H9 (cell line): ENCODE results near the gene SP8. TPM values are rescaled to one million over a fixed set of nuclear protein-coding genes. Genes with fewer than 3 reads are reported as not detected.

ENCODE experiments used
- DNase-seq: peaks from one replicate; pipeline ENCODE4 v3.0.0-alpha.2; 2017
- H2AFZ ChIP-seq: one replicate; pipeline ENCODE4 v1.6.1; 2013; ENCODE audit warnings: mild to moderate bottlenecking, low read length, control low read depth, moderate library complexity
- H2AK5ac ChIP-seq: 2 replicates; pipeline ENCODE4 v1.6.1; 2013; ENCODE audit warnings: low read length, control low read depth, mixed read lengths; ENCODE audit not compliant: insufficient read length
- H2BK120ac ChIP-seq: one replicate; pipeline ENCODE4 v1.6.1; 2013; ENCODE audit warnings: low read depth, mild to moderate bottlenecking, low read length, control low read depth, inconsistent platforms; ENCODE audit not compliant: poor library complexity, severe bottlenecking
- H2BK12ac ChIP-seq: 2 replicates; pipeline ENCODE4 v1.6.1; 2013; ENCODE audit warnings: low read length, control low read depth, mixed read lengths, low read depth; ENCODE audit not compliant: insufficient read length
- H2BK15ac ChIP-seq: 2 replicates; pipeline ENCODE4 v1.6.1; 2013; ENCODE audit warnings: low read depth, low read length, control low read depth
- H2BK20ac ChIP-seq: one replicate; pipeline ENCODE4 v1.6.1; 2013; ENCODE audit warnings: low read depth, mild to moderate bottlenecking, low read length, control low read depth, inconsistent platforms; ENCODE audit not compliant: poor library complexity, severe bottlenecking
- H2BK5ac ChIP-seq: 2 replicates; pipeline ENCODE4 v1.6.1; 2013; ENCODE audit warnings: low read length, control low read depth, mixed read lengths; ENCODE audit not compliant: insufficient read length
- H3K14ac ChIP-seq: 2 replicates; pipeline ENCODE4 v1.6.1; 2013; ENCODE audit warnings: low read length, control low read depth; ENCODE audit not compliant: insufficient read depth
- H3K18ac ChIP-seq: 2 replicates; pipeline ENCODE4 v1.6.1; 2013; ENCODE audit warnings: low read depth, mild to moderate bottlenecking, mixed read lengths, low read length, control low read depth; ENCODE audit not compliant: insufficient read length
- H3K23ac ChIP-seq: 2 replicates; pipeline ENCODE4 v1.6.1; 2013; ENCODE audit warnings: low read length, control low read depth, mixed read lengths, low read depth; ENCODE audit not compliant: insufficient read length
- H3K23me2 ChIP-seq: 2 replicates; pipeline ENCODE4 v1.6.1; 2013; ENCODE audit warnings: low read depth, mild to moderate bottlenecking, mixed read lengths, low read length, control low read depth; ENCODE audit not compliant: insufficient read length, poor library complexity, severe bottlenecking
- H3K27ac ChIP-seq: 2 replicates; pipeline ENCODE4 v1.5.1; 2013; ENCODE audit warnings: low read length, control low read depth, mixed read lengths, low read depth; ENCODE audit not compliant: insufficient read length
- H3K27me3 ChIP-seq: 2 replicates; pipeline ENCODE4 v1.6.1; 2013; ENCODE audit warnings: low read length, control low read depth, inconsistent platforms; ENCODE audit not compliant: insufficient read depth
- H3K4ac ChIP-seq: 2 replicates; pipeline ENCODE4 v1.6.1; 2013; ENCODE audit warnings: low read depth, mild to moderate bottlenecking, control low read depth, inconsistent platforms, low read length, moderate library complexity
- H3K4me1 ChIP-seq: 2 replicates; pipeline ENCODE4 v1.6.1; 2013; ENCODE audit warnings: low read length, control low read depth, inconsistent platforms; ENCODE audit not compliant: insufficient read depth
- H3K4me2 ChIP-seq: 2 replicates; pipeline ENCODE4 v1.6.1; 2013; ENCODE audit warnings: low read length, control low read depth, mixed read lengths; ENCODE audit not compliant: insufficient read length, insufficient read depth
- H3K56ac ChIP-seq: 2 replicates; pipeline ENCODE4 v1.6.1; 2013; ENCODE audit warnings: low read depth, mild to moderate bottlenecking, mixed read lengths, low read length, control low read depth; ENCODE audit not compliant: insufficient read length
- H3K79me1 ChIP-seq: 2 replicates; pipeline ENCODE4 v1.6.1; 2013; ENCODE audit warnings: low read depth, mild to moderate bottlenecking, moderate library complexity, low read length, control low read depth, inconsistent platforms; ENCODE audit not compliant: insufficient read depth, poor library complexity, severe bottlenecking
- H3K79me2 ChIP-seq: 2 replicates; pipeline ENCODE4 v1.6.1; 2013; ENCODE audit warnings: low read length, control low read depth, inconsistent platforms; ENCODE audit not compliant: insufficient read depth
- H3K9ac ChIP-seq: 2 replicates; pipeline ENCODE4 v1.6.1; 2013; ENCODE audit warnings: low read length, control low read depth, mixed read lengths; ENCODE audit not compliant: insufficient read length; ENCODE audit errors: extremely low read depth
- H3K9me3 ChIP-seq: one replicate; pipeline ENCODE4 v1.6.1; 2013; ENCODE audit warnings: low read depth, low read length, inconsistent platforms; ENCODE audit not compliant: control insufficient read depth
- H3T11ph ChIP-seq: one replicate; pipeline ENCODE4 v1.6.1; 2013; ENCODE audit warnings: mild to moderate bottlenecking, low read length, control low read depth, inconsistent platforms
- H4K20me1 ChIP-seq: one replicate; pipeline ENCODE4 v1.6.1; 2013; ENCODE audit not compliant: control insufficient read depth, insufficient read length, insufficient read depth
- H4K5ac ChIP-seq: 2 replicates; pipeline ENCODE4 v1.6.1; 2013; ENCODE audit warnings: low read depth, mild to moderate bottlenecking, mixed read lengths, low read length, control low read depth; ENCODE audit not compliant: insufficient read length
- H4K8ac ChIP-seq: replicated peaks from 2 replicates; pipeline ENCODE4 v1.6.1; 2013; ENCODE audit warnings: low read length, control low read depth, mixed read lengths, low read depth; ENCODE audit not compliant: insufficient read length
- H4K91ac ChIP-seq: 2 replicates; pipeline ENCODE4 v1.6.1; 2013; ENCODE audit warnings: low read depth, mild to moderate bottlenecking, moderate library complexity, mixed read lengths, low read length, control low read depth; ENCODE audit not compliant: insufficient read length
- H3K27ac Mint-ChIP-seq, 3 experiments: 2 replicates in 2 of 3; 3 replicates in 1 of 3; pipeline ENCODE4 v1.8.0; 2020 to 2021; ENCODE audit warnings: mixed read lengths in 3 of 3, mild to moderate bottlenecking in 1 of 3, moderate library complexity in 1 of 3
- H3K27me3 Mint-ChIP-seq: 2 replicates; pipeline ENCODE4 v1.8.0; 2021; ENCODE audit warnings: low read depth, mild to moderate bottlenecking, moderate library complexity, mixed read lengths
- H3K36me3 Mint-ChIP-seq, 3 experiments: 2 replicates in 2 of 3; 3 replicates in 1 of 3; pipeline ENCODE4 v1.8.0; 2020 to 2021; ENCODE audit warnings: low read depth in 3 of 3, mixed read lengths in 3 of 3; ENCODE audit not compliant: insufficient read depth in 1 of 3
- H3K4me1 Mint-ChIP-seq, 2 experiments: 2 replicates each; pipeline ENCODE4 v1.8.0; 2020; ENCODE audit warnings: mixed read lengths in 2 of 2
- H3K4me3 Mint-ChIP-seq, 2 experiments: 2 replicates in 1 of 2; 3 replicates in 1 of 2; pipeline ENCODE4 v1.8.0; 2020 to 2021; ENCODE audit warnings: mild to moderate bottlenecking in 2 of 2, mixed read lengths in 2 of 2, moderate library complexity in 1 of 2
- H3K9me3 Mint-ChIP-seq, 2 experiments: 2 replicates in 1 of 2; 3 replicates in 1 of 2; pipeline ENCODE4 v1.8.0; 2020; ENCODE audit warnings: mild to moderate bottlenecking in 2 of 2, mixed read lengths in 2 of 2, moderate library complexity in 1 of 2
- CTCF ChIP-seq: fragments of 200-600 bp; sonication (generic); conservative IDR thresholded peaks from 3 replicates; pipeline ENCODE4 v1.8.0; 2021; ENCODE audit warnings: antibody characterized with exemption, mild to moderate bottlenecking
- WGBS: extraction: QIAGEN DNeasy Blood & Tissue Kit; methylation state at CpG from one replicate; pipeline ENCODE4 v1.1.7; 2013; ENCODE audit warnings: missing lambda C conversion rate, low lambda C conversion rate, mixed read lengths; ENCODE audit not compliant: insufficient read length; ENCODE audit errors: extremely low coverage; 5-methylcytosine and 5-hydroxymethylcytosine counted together
- total RNA-seq: library from RNA; stranded (reverse); gene quantifications from 2 replicates; pipeline ENCODE4 v1.2.1, GENCODE V29; 2021

SP8 gene
- total RNA-seq, 1 experiment from 2014 or later = 3.5 TPM

- no peak overlapping the region for H4K8ac ChIP-seq
- H2AK5ac ChIP-seq = no peak overlapping the region
- H3K9me3 ChIP-seq = no peaks in the 10 kb centered on the region
- no peak overlapping the region for H3K18ac ChIP-seq
- Mint-ChIP-seq H3K27ac (no peak overlapping the region), H3K27me3 (peaks cover 85% of the 10 kb centered on the region), H3K9me3 (peaks cover 0 to 4% of the 10 kb centered on the region in 2 experiments; a peak in 2 of 5 replicates), H3K4me1 (peaks cover 60 to 62% of the 10 kb centered on the region in 2 experiments), H3K36me3 (no peaks in the 10 kb centered on the region), H3K4me3 (peak overlapping the region; percentile 15 to 92; a peak in 4 of 5 replicates)
- no peak overlapping the region for H3K27ac ChIP-seq
- H3K79me1 ChIP-seq = no peaks in the 10 kb centered on the region
- H2BK12ac ChIP-seq = no peak overlapping the region
- H3K27me3 ChIP-seq = peaks cover 32% of the 10 kb centered on the region; the same call in 1 of the 2 replicates
- DNase-seq = no peak
- peak overlapping the region; percentile 96 for H3K4me2 ChIP-seq
- H3K4ac ChIP-seq = no peak overlapping the region
- no peaks in the 10 kb centered on the region for H4K20me1 ChIP-seq
- peaks cover 42% of the 10 kb centered on the region for H3K23me2 ChIP-seq
- H3K79me2 ChIP-seq = no peaks in the 10 kb centered on the region
- H3K4me1 ChIP-seq = peaks cover 5% of the 10 kb centered on the region
- H4K5ac ChIP-seq = no peak overlapping the region
- no peak overlapping the region for H2BK5ac ChIP-seq
- no peak overlapping the region for H3K9ac ChIP-seq
- H3T11ph ChIP-seq = no peak overlapping the region
- no peak overlapping the region for H3K23ac ChIP-seq
- H2AFZ ChIP-seq = no peak overlapping the region
- no CpG with 5 or more reads among the region's 10 CpGs for WGBS
- H4K91ac ChIP-seq = no peak overlapping the region
- no peak overlapping the region for H2BK120ac ChIP-seq
- TF ChIP-seq CTCF = no peak
- H2BK15ac ChIP-seq = no peak overlapping the region
- no peak overlapping the region for H3K56ac ChIP-seq
- no peak overlapping the region for H2BK20ac ChIP-seq
- H3K14ac ChIP-seq = no peak overlapping the region
These were observed 1.8 kb upstream of the SP8 start for GRCh38 chr7:20788420-20788990.
